HepG2 (cell line): ENCODE results near the gene FAM83C. TPM values are rescaled to one million over a fixed set of nuclear protein-coding genes. Genes with fewer than 3 reads are reported as not detected.

Source experiments
- ARNT2 ChIP-seq: sonication (generic); formaldehyde crosslinking; IDR thresholded peaks from 2 replicates; pipeline ENCODE4 v1.8.0; 2022; ENCODE audit warnings: mild to moderate bottlenecking, low read depth, missing genetic modification reagents, moderate library complexity
- DR1 ChIP-seq: sonication (generic); formaldehyde crosslinking; IDR thresholded peaks from 2 replicates; pipeline ENCODE4 v1.8.0; 2021; ENCODE audit warnings: mild to moderate bottlenecking, missing genetic modification reagents, inconsistent platforms
- NR2F2 ChIP-seq: IDR thresholded peaks from 2 replicates; pipeline ENCODE4 v1.6.1; 2012; ENCODE audit warnings: low read depth, inconsistent platforms, borderline replicate concordance
- RARA ChIP-seq: IDR thresholded peaks from 2 replicates; pipeline ENCODE4 v1.6.1; 2016; ENCODE audit warnings: missing genetic modification reagents, missing compliant biosample characterization
- RFX3 ChIP-seq: IDR thresholded peaks from 2 replicates; pipeline ENCODE4 v1.6.1; 2016; ENCODE audit warnings: missing biosample characterization, missing genetic modification reagents
- SAFB2 ChIP-seq: sonication (generic); formaldehyde crosslinking; IDR thresholded peaks from 2 replicates; pipeline ENCODE4 v1.5.1; 2020; ENCODE audit warnings: missing genetic modification reagents, low read depth, mild to moderate bottlenecking, borderline replicate concordance
- SMYD3 ChIP-seq: sonication (generic); formaldehyde crosslinking; IDR thresholded peaks from 2 replicates; pipeline ENCODE4 v1.8.1; 2023; ENCODE audit warnings: mild to moderate bottlenecking, missing genetic modification reagents
- XBP1 ChIP-seq: sonication (generic); formaldehyde crosslinking; IDR thresholded peaks from 2 replicates; pipeline ENCODE4 v1.5.0; 2020; ENCODE audit warnings: missing genetic modification reagents
- ZMYM4 ChIP-seq: sonication (generic); formaldehyde crosslinking; IDR thresholded peaks from 2 replicates; pipeline ENCODE4 v1.8.1; 2023; ENCODE audit warnings: mild to moderate bottlenecking, missing genetic modification reagents
- ZNF331 ChIP-seq: sonication (generic); formaldehyde crosslinking; IDR thresholded peaks from 2 replicates; pipeline ENCODE4 v1.4.0; 2020; ENCODE audit warnings: missing genetic modification reagents
- ZNF547 ChIP-seq: sonication (generic); formaldehyde crosslinking; IDR thresholded peaks from 2 replicates; pipeline ENCODE4 v1.5.1; 2020; ENCODE audit warnings: mild to moderate bottlenecking, missing genetic modification reagents
- ZNF720 ChIP-seq: sonication (generic); formaldehyde crosslinking; IDR thresholded peaks from 2 replicates; pipeline ENCODE4 v1.4.0; 2020; ENCODE audit warnings: missing genetic modification reagents
- ZNF777 ChIP-seq: sonication (generic); formaldehyde crosslinking; IDR thresholded peaks from 2 replicates; pipeline ENCODE4 v1.4.0; 2020; ENCODE audit warnings: missing genetic modification reagents
- polyA plus RNA-seq, 8 experiments: library from polyadenylated mRNA; depleted of rRNA in 3 of 8; stranded (reverse) in 7 of 8; unstranded in 1 of 8; fragments of >200 nt; fragmentation: Illumina TruSeq in 4 of 8; extraction: Trizol in 4 of 8; gene quantifications; 2 replicates each; pipeline versions ENCODE4 v1.2.1 to v1.2.3, GENCODE V29; 2011 to 2016; ENCODE audit warnings: low read depth in 4 of 8, missing spikeins in 1 of 8, mixed read lengths in 1 of 8; ENCODE audit not compliant: insufficient read depth in 1 of 8
- total RNA-seq, 5 experiments: library from RNA; depleted of rRNA; stranded (reverse); fragments of >200 nt; fragmentation: Illumina TruSeq; extraction: Trizol; gene quantifications; 2 replicates each; pipeline ENCODE4 v1.2.3, GENCODE V29; 2016; ENCODE audit warnings: low read depth in 1 of 5
- TF ChIP-seq, protein P1 (sequence below): sonication (generic); formaldehyde crosslinking; IDR thresholded peaks from 2 replicates; pipeline ENCODE4 v1.4.0; 2020; ENCODE audit warnings: mild to moderate bottlenecking, missing genetic modification reagents
- TF ChIP-seq, protein P2 (sequence below), 2 experiments: fragments of 450-650 bp in 1 of 2; sonication (generic) in 1 of 2; formaldehyde crosslinking; IDR thresholded peaks; 2 replicates each; pipeline versions ENCODE4 v1.5.0 to v1.8.0; 2020 to 2022; ENCODE audit warnings: mild to moderate bottlenecking in 1 of 2, missing genetic modification reagents in 1 of 2
- TF ChIP-seq, protein P3 (sequence below): IDR thresholded peaks from 2 replicates; pipeline ENCODE4 v1.6.1; 2012; ENCODE audit warnings: inconsistent platforms
- TF ChIP-seq, protein P4 (sequence below): sonication (generic); formaldehyde crosslinking; IDR thresholded peaks from 2 replicates; pipeline ENCODE4 v1.5.1; 2020; ENCODE audit warnings: mild to moderate bottlenecking, missing genetic modification reagents, moderate library complexity

The FAM83C gene
- total and polyA plus RNA-seq, 2 of the 13 experiments (the other 11 are each of a cell fraction or from before 2014, with no cell fraction given), result 0.04 TPM; not detected in 1

DNA sequence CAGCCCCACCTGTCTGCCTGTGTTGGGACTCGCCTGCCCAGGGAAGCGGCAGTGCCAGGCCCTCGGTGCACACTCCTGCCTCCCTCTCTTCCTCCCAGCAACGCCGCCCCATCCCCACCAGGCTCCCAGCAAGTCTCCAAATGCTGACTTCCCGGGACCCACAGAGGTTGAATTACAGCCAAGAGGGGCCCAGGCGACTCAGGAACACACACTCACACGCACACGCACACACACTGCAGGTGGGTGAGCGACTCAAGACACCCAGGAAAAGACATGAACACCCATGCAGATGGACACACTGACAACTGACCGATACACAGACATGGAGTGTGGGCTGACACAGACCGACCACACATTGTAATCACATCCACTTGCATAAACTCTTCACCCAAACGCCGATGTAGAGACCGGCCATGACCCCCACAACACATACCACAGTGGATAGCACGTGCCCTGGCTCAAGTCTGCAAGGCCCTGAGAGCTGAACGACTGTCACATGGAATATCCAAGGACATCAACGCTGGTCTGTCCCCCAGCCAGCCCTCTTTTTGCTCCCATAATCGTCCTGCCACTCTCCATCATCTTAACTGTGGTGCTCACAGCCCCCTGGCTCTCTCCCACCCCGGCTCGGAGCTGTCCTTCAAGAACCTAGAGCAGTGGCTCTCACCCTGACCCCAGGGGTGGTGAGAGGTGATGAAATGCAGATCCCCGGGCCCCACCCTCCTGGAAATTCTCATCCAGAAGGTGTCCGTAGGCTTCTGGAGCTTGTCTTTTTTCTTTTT, 470 bp upstream of the FAM83C start (continued):
- TF ChIP-seq, protein P1, sequence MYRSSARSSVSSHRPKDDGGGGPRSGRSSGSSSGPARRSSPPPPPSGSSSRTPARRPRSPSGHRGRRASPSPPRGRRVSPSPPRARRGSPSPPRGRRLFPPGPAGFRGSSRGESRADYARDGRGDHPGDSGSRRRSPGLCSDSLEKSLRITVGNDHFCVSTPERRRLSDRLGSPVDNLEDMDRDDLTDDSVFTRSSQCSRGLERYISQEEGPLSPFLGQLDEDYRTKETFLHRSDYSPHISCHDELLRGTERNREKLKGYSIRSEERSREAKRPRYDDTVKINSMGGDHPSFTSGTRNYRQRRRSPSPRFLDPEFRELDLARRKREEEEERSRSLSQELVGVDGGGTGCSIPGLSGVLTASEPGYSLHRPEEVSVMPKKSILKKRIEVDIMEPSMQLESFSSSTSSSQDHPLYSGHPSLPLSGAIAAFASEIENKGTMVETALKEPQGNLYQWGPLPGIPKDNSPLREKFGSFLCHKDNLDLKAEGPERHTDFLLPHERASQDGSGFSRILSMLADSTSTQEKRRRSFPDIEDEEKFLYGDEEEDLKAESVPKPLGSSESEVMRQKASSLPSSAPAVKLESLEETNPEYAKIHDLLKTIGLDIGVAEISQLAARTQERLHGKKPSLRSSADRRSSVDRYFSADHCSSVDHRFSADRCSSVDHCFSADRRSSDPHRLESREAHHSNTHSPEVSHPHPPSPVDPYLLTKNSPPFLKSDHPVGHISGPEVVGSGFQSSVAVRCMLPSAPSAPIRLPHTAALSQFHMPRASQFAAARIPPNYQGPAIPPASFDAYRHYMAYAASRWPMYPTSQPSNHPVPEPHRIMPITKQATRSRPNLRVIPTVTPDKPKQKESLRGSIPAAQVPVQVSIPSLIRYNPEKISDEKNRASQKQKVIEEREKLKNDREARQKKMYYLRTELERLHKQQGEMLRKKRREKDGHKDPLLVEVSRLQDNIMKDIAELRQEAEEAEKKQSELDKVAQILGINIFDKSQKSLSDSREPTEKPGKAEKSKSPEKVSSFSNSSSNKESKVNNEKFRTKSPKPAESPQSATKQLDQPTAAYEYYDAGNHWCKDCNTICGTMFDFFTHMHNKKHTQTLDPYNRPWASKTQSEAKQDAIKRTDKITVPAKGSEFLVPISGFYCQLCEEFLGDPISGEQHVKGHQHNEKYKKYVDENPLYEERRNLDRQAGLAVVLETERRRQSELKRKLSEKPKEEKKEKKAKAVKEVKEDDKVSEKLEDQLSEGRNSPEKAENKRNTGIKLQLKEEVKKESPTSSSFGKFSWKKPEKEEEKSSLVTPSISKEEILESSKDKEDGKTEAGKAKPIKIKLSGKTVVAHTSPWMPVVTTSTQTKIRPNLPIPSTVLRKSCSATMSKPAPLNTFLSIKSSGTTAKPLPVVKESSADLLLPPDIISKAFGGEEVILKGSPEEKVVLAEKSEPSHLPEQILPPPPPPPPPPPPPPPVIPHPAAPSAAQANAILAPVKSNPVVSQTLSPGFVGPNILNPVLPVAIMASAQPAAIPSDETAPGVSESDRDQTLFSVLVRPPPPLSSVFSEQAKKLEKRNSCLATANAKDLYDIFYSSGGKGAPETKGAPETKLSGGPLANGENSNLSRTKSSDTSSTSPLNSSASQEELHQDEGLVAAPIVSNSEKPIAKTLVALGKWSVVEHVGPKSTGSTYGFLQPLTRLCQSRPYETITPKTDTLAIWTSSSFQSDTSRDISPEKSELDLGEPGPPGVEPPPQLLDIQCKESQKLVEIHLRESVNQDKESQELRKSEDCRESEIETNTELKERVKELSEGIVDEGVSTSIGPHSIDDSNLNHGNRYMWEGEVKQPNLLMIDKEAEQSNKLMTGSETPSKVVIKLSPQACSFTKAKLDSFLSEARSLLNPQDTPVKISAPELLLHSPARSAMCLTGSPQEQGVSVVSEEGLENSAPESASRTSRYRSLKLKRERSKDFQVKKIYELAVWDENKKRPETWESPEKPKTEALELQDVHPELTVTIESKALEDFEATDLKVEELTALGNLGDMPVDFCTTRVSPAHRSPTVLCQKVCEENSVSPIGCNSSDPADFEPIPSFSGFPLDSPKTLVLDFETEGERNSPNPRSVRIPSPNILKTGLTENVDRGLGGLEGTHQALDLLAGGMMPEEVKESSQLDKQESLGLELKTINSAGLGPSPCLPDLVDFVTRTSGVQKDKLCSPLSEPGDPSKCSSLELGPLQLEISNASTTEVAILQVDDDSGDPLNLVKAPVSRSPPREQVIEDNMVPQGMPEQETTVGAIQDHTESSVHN, result no peak
- TF ChIP-seq RARA (CRISPR knock-in tag), result 0 out of 2 replicates have a peak, but pooled peaks have one; percentile 17
- TF ChIP-seq DR1 (CRISPR knock-in tag), result no peak
- TF ChIP-seq ZNF547 (CRISPR knock-in tag), result no peak
- TF ChIP-seq, protein P2, sequence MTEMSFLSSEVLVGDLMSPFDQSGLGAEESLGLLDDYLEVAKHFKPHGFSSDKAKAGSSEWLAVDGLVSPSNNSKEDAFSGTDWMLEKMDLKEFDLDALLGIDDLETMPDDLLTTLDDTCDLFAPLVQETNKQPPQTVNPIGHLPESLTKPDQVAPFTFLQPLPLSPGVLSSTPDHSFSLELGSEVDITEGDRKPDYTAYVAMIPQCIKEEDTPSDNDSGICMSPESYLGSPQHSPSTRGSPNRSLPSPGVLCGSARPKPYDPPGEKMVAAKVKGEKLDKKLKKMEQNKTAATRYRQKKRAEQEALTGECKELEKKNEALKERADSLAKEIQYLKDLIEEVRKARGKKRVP (CRISPR knock-in tag; IDR thresholded peaks at IDR 0.05), result no peak
- no peak for TF ChIP-seq SMYD3
- no peak for TF ChIP-seq SAFB2 (CRISPR knock-in tag)
- no peak for TF ChIP-seq ARNT2 (CRISPR knock-in tag)
- no peak for TF ChIP-seq ZNF777 (CRISPR knock-in tag)
- TF ChIP-seq RFX3 (CRISPR knock-in tag), result no peak
- TF ChIP-seq ZNF720 (CRISPR knock-in tag), result no peak
- TF ChIP-seq, protein P3, sequence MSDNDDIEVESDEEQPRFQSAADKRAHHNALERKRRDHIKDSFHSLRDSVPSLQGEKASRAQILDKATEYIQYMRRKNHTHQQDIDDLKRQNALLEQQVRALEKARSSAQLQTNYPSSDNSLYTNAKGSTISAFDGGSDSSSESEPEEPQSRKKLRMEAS, result 0 out of 2 replicates have a peak, but pooled peaks have one; percentile 46
- TF ChIP-seq NR2F2, result no peak
- no peak for TF ChIP-seq ZMYM4 (CRISPR knock-in tag)
- TF ChIP-seq, protein P4, sequence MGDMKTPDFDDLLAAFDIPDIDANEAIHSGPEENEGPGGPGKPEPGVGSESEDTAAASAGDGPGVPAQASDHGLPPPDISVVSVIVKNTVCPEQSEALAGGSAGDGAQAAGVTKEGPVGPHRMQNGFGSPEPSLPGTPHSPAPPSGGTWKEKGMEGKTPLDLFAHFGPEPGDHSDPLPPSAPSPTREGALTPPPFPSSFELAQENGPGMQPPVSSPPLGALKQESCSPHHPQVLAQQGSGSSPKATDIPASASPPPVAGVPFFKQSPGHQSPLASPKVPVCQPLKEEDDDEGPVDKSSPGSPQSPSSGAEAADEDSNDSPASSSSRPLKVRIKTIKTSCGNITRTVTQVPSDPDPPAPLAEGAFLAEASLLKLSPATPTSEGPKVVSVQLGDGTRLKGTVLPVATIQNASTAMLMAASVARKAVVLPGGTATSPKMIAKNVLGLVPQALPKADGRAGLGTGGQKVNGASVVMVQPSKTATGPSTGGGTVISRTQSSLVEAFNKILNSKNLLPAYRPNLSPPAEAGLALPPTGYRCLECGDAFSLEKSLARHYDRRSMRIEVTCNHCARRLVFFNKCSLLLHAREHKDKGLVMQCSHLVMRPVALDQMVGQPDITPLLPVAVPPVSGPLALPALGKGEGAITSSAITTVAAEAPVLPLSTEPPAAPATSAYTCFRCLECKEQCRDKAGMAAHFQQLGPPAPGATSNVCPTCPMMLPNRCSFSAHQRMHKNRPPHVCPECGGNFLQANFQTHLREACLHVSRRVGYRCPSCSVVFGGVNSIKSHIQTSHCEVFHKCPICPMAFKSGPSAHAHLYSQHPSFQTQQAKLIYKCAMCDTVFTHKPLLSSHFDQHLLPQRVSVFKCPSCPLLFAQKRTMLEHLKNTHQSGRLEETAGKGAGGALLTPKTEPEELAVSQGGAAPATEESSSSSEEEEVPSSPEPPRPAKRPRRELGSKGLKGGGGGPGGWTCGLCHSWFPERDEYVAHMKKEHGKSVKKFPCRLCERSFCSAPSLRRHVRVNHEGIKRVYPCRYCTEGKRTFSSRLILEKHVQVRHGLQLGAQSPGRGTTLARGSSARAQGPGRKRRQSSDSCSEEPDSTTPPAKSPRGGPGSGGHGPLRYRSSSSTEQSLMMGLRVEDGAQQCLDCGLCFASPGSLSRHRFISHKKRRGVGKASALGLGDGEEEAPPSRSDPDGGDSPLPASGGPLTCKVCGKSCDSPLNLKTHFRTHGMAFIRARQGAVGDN, result peak; percentile 5; the same call in 1 of the 2 replicates
- TF ChIP-seq ZNF331 (CRISPR knock-in tag), result no peak
- TF ChIP-seq XBP1 (CRISPR knock-in tag), result no peak
